GDM1 (cell line): ENCODE data around the gene SSBP3.
"Not testable (repeated sequence)": the region's sequence is repeated elsewhere in the genome, so short reads cannot be mapped to it uniquely, and the experiment has no call there.

Source experiments
- DNase-seq: peaks from one replicate; lab custom pipeline; 2025; lab: John Stamatoyannopoulos, UW

The SSBP3 gene

GRCh38 chr1:54347955-54348699 lies 58.1 kb downstream of the SSBP3 start:
- no peak for DNase-seq

GRCh38 chr1:54347261-54347954 lies 58.8 kb downstream of the SSBP3 start:
- DNase-seq: no peak

- DNase-seq: not testable (repeated sequence)
These were observed 60.6 kb downstream of the SSBP3 start for GRCh38 chr1:54345548-54345947.

- no peak for DNase-seq
These were observed 61.1 kb downstream of the SSBP3 start for GRCh38 chr1:54345116-54345515.

- DNase-seq: no peak
These were observed 63.2 kb downstream of the SSBP3 start for GRCh38 chr1:54342742-54343687.

- no peak for DNase-seq
These were observed 63.9 kb downstream of the SSBP3 start for GRCh38 chr1:54342288-54342687.

GRCh38 chr1:54341763-54342162 lies 64.4 kb downstream of the SSBP3 start:
- no peak for DNase-seq

- DNase-seq: no peak
These were observed 65.3 kb downstream of the SSBP3 start for GRCh38 chr1:54340878-54341277.

GRCh38 chr1:54340434-54340833 lies 65.8 kb downstream of the SSBP3 start:
- no peak for DNase-seq

GRCh38 chr1:54339126-54339525 lies 67.1 kb downstream of the SSBP3 start:
- DNase-seq: no peak

GRCh38 chr1:54338464-54338863 lies 67.7 kb downstream of the SSBP3 start:
- no peak for DNase-seq

- DNase-seq: no peak
These were observed 68.3 kb downstream of the SSBP3 start for GRCh38 chr1:54337928-54338327.

GRCh38 chr1:54337034-54337433 lies 69.2 kb downstream of the SSBP3 start:
- DNase-seq: no peak

GRCh38 chr1:54336116-54336515 lies 70.1 kb downstream of the SSBP3 start:
- no peak for DNase-seq

GRCh38 chr1:54335755-54336108 lies 70.5 kb downstream of the SSBP3 start:
- no peak for DNase-seq

GRCh38 chr1:54335011-54335754 lies 71.0 kb downstream of the SSBP3 start:
- no peak for DNase-seq

GRCh38 chr1:54332781-54333585 lies 73.2 kb downstream of the SSBP3 start:
- DNase-seq: no peak

- no peak for DNase-seq
These were observed 74.2 kb downstream of the SSBP3 start for GRCh38 chr1:54331843-54332463.

- no peak for DNase-seq
These were observed 75.0 kb downstream of the SSBP3 start for GRCh38 chr1:54331091-54331772.
